B cell (primary cell): ENCODE results near the gene LMAN2. TPM values are rescaled to one million over a fixed set of nuclear protein-coding genes. Genes with fewer than 3 reads are reported as not detected.

ENCODE experiments used
- ATAC-seq: fragments of 200-7000 bp; cut with Tn5 transposase; one replicate; pipeline ENCODE4 v1.10.0; 2021; ENCODE audit warnings: low read depth, mild to moderate bottlenecking, moderate number of reproducible peaks, moderate library complexity
- CTCF ChIA-PET: fragments of 350-600 bp; sonication (Branson Sonifier 250); formaldehyde crosslinking; loops from one replicate; lab custom pipeline; 2021; ENCODE audit warnings: antibody characterized with exemption, inconsistent platforms; lab: Charles Lee
- POLR2A ChIA-PET: fragments of 350-600 bp; sonication (Branson Sonifier 250); formaldehyde crosslinking; loops from one replicate; lab custom pipeline; 2021; ENCODE audit warnings: antibody characterized with exemption; lab: Charles Lee
- DNase-seq: peaks from one replicate; pipeline ENCODE4 v3.0.0; 2013
- H2AFZ ChIP-seq: 2 replicates; pipeline ENCODE4 v1.6.1; 2012; ENCODE audit warnings: mild to moderate bottlenecking, low read depth, low read length; ENCODE audit not compliant: insufficient read depth, poor library complexity, severe bottlenecking
- H3K27ac ChIP-seq, 2 donors: 1 replicate in 1 of 2; 2 replicates in 1 of 2; pipeline ENCODE4 v1.5.1; 2012 to 2013; ENCODE audit warnings: low read length in 2 of 2, mild to moderate bottlenecking in 2 of 2, moderate library complexity in 1 of 2
- H3K27me3 ChIP-seq, 4 experiments: fragments of 200-600 bp in 1 of 4; sonication (generic) in 1 of 4; replicated peaks in 1 of 4; 1 replicate in 2 of 4; 2 replicates in 2 of 4; pipeline versions ENCODE4 v1.6.1 to v1.7.0; 2013 to 2016; ENCODE audit warnings: low read length in 3 of 4, mild to moderate bottlenecking in 2 of 4, mixed read lengths in 1 of 4, moderate library complexity in 1 of 4; ENCODE audit not compliant: insufficient read depth in 4 of 4, control insufficient read depth in 3 of 4; ENCODE audit errors: control extremely low read depth in 1 of 4
- H3K36me3 ChIP-seq, 2 experiments: replicated peaks in 1 of 2; 1 replicate in 1 of 2; 2 replicates in 1 of 2; pipeline versions ENCODE4 v1.6.1 to v1.7.1; 2013; ENCODE audit warnings: low read length in 1 of 2; ENCODE audit not compliant: insufficient read depth in 2 of 2, control insufficient read depth in 1 of 2; ENCODE audit errors: control extremely low read depth in 1 of 2, extremely low read depth in 1 of 2
- H3K4me1 ChIP-seq, 2 donors: fragments of 200-600 bp in 1 of 2; sonication (generic) in 1 of 2; 1 replicate in 1 of 2; 2 replicates in 1 of 2; pipeline versions ENCODE4 v1.5.1 to v1.6.1; 2013 to 2017; ENCODE audit warnings: low read length in 2 of 2; ENCODE audit not compliant: control insufficient read depth in 2 of 2, insufficient read depth in 2 of 2
- H3K4me2 ChIP-seq: replicated peaks from 2 replicates; pipeline ENCODE3; 2012; ENCODE audit warnings: mild to moderate bottlenecking, low read depth, low read length; ENCODE audit not compliant: poor library complexity, severe bottlenecking
- H3K4me3 ChIP-seq, 5 experiments: fragments of 200-600 bp in 1 of 5; sonication (generic) in 1 of 5; 1 replicate in 3 of 5; 2 replicates in 2 of 5; pipeline versions ENCODE4 v1.5.1 to v1.7.0; 2011 to 2016; ENCODE audit warnings: low read length in 4 of 5, mild to moderate bottlenecking in 4 of 5, low read depth in 2 of 5, control low read depth in 1 of 5, moderate library complexity in 1 of 5; ENCODE audit not compliant: insufficient read depth in 1 of 5; ENCODE audit errors: control extremely low read depth in 1 of 5, extremely low read depth in 1 of 5
- H3K79me2 ChIP-seq: fragments of 200-600 bp; sonication (generic); one replicate; pipeline ENCODE4 v1.6.0; 2016; ENCODE audit warnings: low read length; ENCODE audit not compliant: control insufficient read depth, insufficient read depth
- H3K9ac ChIP-seq: fragments of 200-600 bp; sonication (generic); 2 replicates; pipeline ENCODE4 v1.6.1; 2017; ENCODE audit warnings: mild to moderate bottlenecking, low read length, moderate library complexity
- H3K9me3 ChIP-seq, 3 donors: one replicate each; pipeline versions ENCODE4 v1.6.1 to v1.7.1; 2013; ENCODE audit warnings: low read length in 2 of 3; ENCODE audit not compliant: control insufficient read depth in 2 of 3, insufficient read depth in 1 of 3; ENCODE audit errors: control extremely low read depth in 1 of 3
- H4K20me1 ChIP-seq: 2 replicates; pipeline ENCODE4 v1.6.0; 2012; ENCODE audit warnings: mild to moderate bottlenecking, low read length; ENCODE audit not compliant: insufficient read depth, control insufficient read depth, poor library complexity, severe bottlenecking
- H3K27ac Mint-ChIP-seq: one replicate; pipeline ENCODE4 v1.8.0; 2021; ENCODE audit warnings: mixed read lengths
- H3K27me3 Mint-ChIP-seq: one replicate; pipeline ENCODE4 v1.8.0; 2021; ENCODE audit warnings: mixed read lengths
- H3K4me1 Mint-ChIP-seq: one replicate; pipeline ENCODE4 v1.8.0; 2021; ENCODE audit warnings: mixed read lengths
- H3K4me3 Mint-ChIP-seq: one replicate; pipeline ENCODE4 v1.8.0; 2021; ENCODE audit warnings: mixed read lengths
- H3K9me3 Mint-ChIP-seq: one replicate; pipeline ENCODE4 v1.8.0; 2022; ENCODE audit warnings: mixed read lengths; ENCODE audit not compliant: insufficient read depth
- CTCF ChIP-seq: fragments of 200-600 bp; IDR thresholded peaks from one replicate; pipeline ENCODE4 v1.8.0; 2022; ENCODE audit warnings: antibody characterized with exemption, mild to moderate bottlenecking
- EZH2 ChIP-seq: IDR thresholded peaks from 2 replicates; pipeline ENCODE4 v1.6.1; 2012; ENCODE audit warnings: borderline replicate concordance, low read depth, mild to moderate bottlenecking, moderate library complexity, low read length; ENCODE audit not compliant: insufficient read depth, poor library complexity, severe bottlenecking
- WGBS: methylation state at CpG from one replicate; pipeline ENCODE4 v1.1.5; 2013; ENCODE audit warnings: missing lambda C conversion rate; ENCODE audit not compliant: insufficient coverage; 5-methylcytosine and 5-hydroxymethylcytosine counted together
- intact Hi-C: fragments of 100-400 bp; cut with micrococcal nuclease; formaldehyde crosslinking; loops from one replicate; pipeline ENCODE4 v1.10.0; 2022
- polyA plus RNA-seq: library from polyadenylated mRNA; depleted of rRNA; stranded (reverse); fragments of >200 nt; gene quantifications from 2 replicates; pipeline ENCODE4 v1.2.3, GENCODE V29; 2012
- total RNA-seq, 2 donors: library from RNA; stranded (reverse); fragments of 120-200 nt in 1 of 2; gene quantifications; 1 replicate in 1 of 2; 2 replicates in 1 of 2; pipeline versions ENCODE4 v1.2.3 to v1.2.4, GENCODE V29; 2013 to 2022

Gene LMAN2
- total and polyA plus RNA-seq, 2 donors (not counting 1 experiment from before 2014, with no cell fraction given) = 99.4 to 123 TPM

GRCh38 chr5:177330991-177331842 lies 20.3 kb downstream of the LMAN2 start:
- H3K27me3 Mint-ChIP-seq = no peaks in the 10 kb centered on the region
- H3K27ac Mint-ChIP-seq = peak overlapping the region; percentile 75
- Histone ChIP-seq H3K4me1 (peaks cover 16 to 25% of the 10 kb centered on the region in 2 donors), H4K20me1 (peaks cover 16% of the 10 kb centered on the region), H3K27me3 (no peaks in the 10 kb centered on the region), H3K79me2 (peaks cover 9% of the 10 kb centered on the region), H3K9me3 (no peaks in the 10 kb centered on the region), H3K27ac (peak overlapping the region in 1 of 2 donors; percentile 65), H3K4me2 (peak overlapping the region; percentile 62), H2AFZ (peak overlapping the region; percentile 54), H3K4me3 (no peak overlapping the region), H3K9ac (peak overlapping the region; percentile 27), H3K36me3 (peaks cover 2 to 59% of the 10 kb centered on the region in 2 experiments)
- H3K4me1 Mint-ChIP-seq = peaks cover 25% of the 10 kb centered on the region
- DNase-seq (peak; percentile 60), ATAC-seq (peak; percentile 50)
- CTCF ChIA-PET = interaction anchor here (1.0 to 1.5 kb wide), 7 partner anchors 9 to 170 kb away, joined by 3 to 4 read pairs (median 3); no protein-coding TSS in a partner anchor
- no peaks in the 10 kb centered on the region for H3K9me3 Mint-ChIP-seq
- 27% methylated on average over 27 of the region's 27 CpGs for WGBS
- peak overlapping the region; percentile 49 for H3K4me3 Mint-ChIP-seq
- intact Hi-C loops = no loop called here
- POLR2A ChIA-PET = no interaction called here
- TF ChIP-seq CTCF (no peak), EZH2 (no peak)

DNA sequence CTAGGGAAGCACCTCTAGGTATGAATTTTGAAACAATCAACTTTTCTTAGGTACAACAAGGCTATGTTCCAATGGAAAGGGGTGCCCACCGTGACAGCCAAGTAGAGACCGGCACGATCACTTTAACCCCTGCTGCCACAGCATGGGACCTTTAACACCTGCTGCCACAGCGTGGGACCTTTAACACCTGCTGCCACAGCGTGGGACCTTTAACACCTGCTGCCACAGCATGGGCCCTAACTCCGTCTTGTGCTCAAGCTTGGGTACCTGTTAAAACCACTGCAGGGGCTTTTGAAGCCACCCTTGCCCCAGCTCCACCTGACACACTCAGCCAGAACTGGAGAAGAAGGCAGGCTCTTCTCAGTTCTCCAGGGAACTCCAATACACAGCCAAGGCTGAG lies 21.6 kb downstream of the LMAN2 start:
- TF ChIP-seq EZH2 (no peak), CTCF (no peak)
- peaks cover 4 to 45% of the 10 kb centered on the region in 2 experiments for H3K36me3 ChIP-seq
- no peak overlapping the region for H3K4me2 ChIP-seq
- H2AFZ ChIP-seq = no peak overlapping the region
- intact Hi-C loops = no loop called here
- peaks cover 9% of the 10 kb centered on the region for H3K79me2 ChIP-seq
- H3K9me3 ChIP-seq = no peaks in the 10 kb centered on the region
- H3K4me1 ChIP-seq = peaks cover 16 to 25% of the 10 kb centered on the region in 2 donors
- Mint-ChIP-seq H3K27me3 (no peaks in the 10 kb centered on the region), H3K4me1 (peaks cover 25% of the 10 kb centered on the region), H3K4me3 (no peak overlapping the region), H3K27ac (no peak overlapping the region), H3K9me3 (no peaks in the 10 kb centered on the region)
- no peak for DNase-seq
- no peak overlapping the region for H3K9ac ChIP-seq
- ChIA-PET CTCF (interaction anchor here (1.1 kb wide), 1 partner anchor 14 kb away, joined by 3 read pairs; no protein-coding TSS in a partner anchor), POLR2A (no interaction called here)
- ATAC-seq = no peak
- H4K20me1 ChIP-seq = peaks cover 8% of the 10 kb centered on the region
- H3K4me3 ChIP-seq = no peak overlapping the region
- WGBS = 89% methylated on average over 6 of the region's 6 CpGs
- H3K27me3 ChIP-seq = no peaks in the 10 kb centered on the region
- H3K27ac ChIP-seq = no peak overlapping the region
